Amniotic epithelial cell (primary cell): ENCODE data around the gene LANCL2.
A peak's percentile ranks its signal among the peaks of the same experiment; 100 is the strongest.
"Not testable (repeated sequence)": the region's sequence is repeated elsewhere in the genome, so short reads cannot be mapped to it uniquely, and the experiment has no call there.

Source experiments
- DNase-seq: peaks from one replicate; pipeline ENCODE4 v3.0.0-alpha.2; 2010; ENCODE audit warnings: low read depth

LANCL2 gene, protein sequence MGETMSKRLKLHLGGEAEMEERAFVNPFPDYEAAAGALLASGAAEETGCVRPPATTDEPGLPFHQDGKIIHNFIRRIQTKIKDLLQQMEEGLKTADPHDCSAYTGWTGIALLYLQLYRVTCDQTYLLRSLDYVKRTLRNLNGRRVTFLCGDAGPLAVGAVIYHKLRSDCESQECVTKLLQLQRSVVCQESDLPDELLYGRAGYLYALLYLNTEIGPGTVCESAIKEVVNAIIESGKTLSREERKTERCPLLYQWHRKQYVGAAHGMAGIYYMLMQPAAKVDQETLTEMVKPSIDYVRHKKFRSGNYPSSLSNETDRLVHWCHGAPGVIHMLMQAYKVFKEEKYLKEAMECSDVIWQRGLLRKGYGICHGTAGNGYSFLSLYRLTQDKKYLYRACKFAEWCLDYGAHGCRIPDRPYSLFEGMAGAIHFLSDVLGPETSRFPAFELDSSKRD

DNA sequence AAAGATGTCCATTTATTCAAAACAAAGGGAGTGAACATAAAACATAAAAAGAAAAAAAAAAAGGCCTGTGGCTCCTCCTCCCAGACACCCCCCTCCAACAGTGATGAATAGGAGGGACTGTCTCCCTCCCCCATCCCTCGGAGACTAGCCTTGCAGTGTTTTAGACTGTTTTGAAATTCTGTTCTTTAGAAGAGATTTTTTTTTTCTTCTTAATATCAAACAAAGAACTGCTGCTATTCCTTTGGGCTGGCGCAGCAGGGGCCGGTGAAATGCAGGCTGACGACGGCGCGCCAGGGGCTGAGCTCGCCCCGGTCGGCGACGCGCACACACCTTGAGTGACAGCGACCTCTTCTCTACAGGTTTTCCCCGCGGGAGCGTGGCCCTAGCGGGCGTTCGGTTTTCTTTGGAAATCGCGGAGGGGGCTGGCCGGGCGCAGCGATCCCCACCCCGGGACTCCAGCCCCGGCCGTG, at the start of gene LANCL2:
LANCL2 (plus strand) TSS at position 133 of the 470 bp plus-strand sequence. CDS start 689 bp downstream, outside the sequence.
- DNase-seq, result peak; percentile 33

DNA sequence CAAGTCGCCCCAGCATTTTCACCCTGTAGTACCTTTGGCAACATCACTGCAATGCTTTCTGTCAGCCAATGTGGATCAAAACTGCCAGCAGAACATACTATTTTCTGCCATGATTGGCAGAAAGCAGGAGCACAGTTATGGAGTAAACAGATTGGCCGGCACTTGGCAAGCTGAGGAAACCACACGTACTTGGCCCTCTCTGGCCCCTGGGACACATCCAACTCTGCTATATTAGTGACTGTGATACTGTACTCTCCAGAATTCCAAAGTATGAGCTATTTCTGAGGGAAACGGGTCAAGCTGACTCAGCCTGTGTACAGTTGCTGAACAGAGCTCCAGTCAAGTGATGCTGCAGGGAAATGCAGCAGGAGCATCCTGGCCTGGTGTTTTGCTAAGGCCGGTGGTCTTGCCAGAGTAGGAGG, 39.8 kb upstream of the LANCL2 start:
- peak; percentile 96 for DNase-seq

DNA sequence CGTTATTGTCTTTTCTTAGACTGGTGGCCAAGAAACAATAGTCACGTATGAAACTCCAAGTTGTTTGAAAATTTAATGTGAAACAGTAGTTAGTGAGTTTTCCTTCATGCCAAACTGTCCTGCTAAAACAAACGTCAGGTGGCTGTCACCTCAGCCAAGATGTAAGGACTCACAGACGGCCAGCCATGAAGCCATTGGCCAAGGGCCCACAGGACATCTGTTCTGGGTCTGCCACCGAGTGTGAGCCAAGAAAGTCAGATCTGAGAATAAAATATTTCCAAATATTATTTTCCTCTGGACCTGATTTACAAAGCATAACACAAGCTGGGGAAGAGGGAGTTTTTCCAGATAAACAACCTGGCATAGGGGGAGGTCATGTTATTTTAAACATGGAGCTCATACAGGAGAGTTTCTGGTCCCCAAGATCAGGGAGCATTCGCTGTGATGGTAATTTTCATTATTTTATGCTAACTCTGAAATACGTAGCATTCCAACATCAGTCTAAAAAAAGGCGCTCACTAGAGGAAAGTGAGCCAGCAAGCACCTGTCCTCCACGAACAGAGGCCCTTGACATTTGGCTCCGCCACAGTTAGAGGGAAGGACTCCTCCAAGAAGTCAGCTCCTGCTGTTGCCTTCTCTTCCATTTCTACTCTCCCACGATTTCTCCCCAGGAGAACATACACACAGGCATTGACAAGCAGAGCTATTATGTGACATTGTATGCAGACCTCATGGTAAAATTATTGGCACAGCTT, 38.9 kb upstream of the LANCL2 start:
- no peak for DNase-seq

DNA sequence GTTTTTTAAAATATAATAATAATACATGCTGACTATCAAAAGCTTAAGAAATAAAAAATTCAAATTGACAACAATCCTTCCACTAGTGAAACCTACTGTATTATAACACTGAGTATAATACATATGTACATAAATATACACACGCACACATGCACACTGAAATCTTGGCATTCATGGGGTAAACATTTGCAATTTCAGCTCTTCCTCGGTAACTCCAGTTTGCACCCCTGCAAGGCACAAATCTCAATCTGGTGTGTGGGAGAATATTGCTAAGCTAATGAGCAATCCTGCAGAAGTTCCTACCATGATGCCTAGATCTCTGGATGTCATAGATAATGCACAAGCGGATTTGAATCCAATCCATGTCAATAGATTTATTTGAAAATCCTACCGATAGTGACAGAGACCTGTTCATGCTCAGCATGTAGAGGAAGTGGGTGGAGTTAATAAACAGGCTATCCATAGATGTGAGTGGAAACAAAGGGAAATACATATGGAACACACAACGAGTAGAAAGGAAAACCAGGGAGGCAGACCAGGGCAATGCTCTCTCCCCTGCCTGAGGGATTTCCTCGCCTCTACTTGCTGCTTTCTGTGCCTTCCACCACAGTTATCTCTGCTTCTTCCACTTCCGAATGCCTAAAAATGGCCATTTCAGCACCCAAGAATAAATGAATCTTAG, 38.1 kb upstream of the LANCL2 start:
- no peak for DNase-seq

DNA sequence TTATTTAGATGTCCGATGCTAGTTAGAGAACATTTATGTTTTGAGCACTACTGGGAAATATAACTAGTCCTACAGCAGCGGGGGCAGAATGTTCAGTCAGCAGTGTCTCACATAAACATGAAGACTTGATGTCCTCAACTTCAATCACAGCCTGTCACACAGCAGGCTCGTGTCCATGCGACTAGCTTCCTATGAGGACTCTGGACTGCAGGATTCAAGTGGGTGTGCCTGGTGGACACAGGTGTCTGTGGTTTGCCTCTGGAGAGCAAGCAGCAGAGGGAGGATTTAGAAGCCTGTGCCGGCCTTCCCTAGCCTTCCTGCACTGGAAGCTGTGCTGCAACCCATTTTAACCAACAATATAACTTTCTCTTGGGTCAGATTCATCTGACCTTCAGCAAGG, 30.0 kb upstream of the LANCL2 start:
- no peak for DNase-seq

DNA sequence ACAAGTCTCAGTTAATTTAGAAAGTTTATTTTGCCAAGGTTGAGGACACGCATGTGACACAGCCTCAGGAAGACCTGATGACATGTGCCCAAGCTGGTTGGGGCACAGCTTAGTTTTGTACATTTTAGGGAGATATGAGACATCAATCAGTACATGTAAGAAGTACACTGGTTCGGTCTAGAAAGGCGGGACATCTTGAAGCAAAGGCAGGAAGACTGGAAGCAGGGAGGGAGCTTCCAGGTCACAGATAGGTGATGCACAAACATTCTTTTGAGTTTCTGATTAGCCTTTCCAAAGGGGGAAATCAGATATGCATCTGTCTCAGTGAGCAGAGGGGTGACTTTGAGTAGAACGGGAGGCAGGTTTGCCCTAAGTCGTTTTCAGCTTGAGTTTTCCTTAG, 29.4 kb upstream of the LANCL2 start:
- no peak for DNase-seq

DNA sequence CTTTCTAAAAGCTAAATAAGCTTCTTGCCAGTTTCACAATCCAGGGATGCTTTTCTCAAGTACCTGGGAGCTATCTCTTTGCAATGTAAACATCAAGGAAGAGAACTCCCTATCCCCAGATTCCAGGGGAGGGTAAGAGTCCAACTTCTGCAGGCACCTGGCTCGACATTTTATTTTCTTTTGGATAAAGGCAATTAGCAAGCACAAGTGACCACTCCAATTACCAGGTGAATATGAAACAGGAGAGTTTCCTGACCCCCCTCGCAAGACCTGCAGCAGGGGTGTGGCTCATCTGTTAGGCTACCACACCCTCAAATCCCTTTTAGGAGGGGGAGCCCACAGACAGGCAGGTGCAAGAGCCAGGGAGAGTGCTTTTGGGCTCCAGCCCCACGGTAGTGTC, 28.6 kb upstream of the LANCL2 start:
- DNase-seq, result no peak

DNA sequence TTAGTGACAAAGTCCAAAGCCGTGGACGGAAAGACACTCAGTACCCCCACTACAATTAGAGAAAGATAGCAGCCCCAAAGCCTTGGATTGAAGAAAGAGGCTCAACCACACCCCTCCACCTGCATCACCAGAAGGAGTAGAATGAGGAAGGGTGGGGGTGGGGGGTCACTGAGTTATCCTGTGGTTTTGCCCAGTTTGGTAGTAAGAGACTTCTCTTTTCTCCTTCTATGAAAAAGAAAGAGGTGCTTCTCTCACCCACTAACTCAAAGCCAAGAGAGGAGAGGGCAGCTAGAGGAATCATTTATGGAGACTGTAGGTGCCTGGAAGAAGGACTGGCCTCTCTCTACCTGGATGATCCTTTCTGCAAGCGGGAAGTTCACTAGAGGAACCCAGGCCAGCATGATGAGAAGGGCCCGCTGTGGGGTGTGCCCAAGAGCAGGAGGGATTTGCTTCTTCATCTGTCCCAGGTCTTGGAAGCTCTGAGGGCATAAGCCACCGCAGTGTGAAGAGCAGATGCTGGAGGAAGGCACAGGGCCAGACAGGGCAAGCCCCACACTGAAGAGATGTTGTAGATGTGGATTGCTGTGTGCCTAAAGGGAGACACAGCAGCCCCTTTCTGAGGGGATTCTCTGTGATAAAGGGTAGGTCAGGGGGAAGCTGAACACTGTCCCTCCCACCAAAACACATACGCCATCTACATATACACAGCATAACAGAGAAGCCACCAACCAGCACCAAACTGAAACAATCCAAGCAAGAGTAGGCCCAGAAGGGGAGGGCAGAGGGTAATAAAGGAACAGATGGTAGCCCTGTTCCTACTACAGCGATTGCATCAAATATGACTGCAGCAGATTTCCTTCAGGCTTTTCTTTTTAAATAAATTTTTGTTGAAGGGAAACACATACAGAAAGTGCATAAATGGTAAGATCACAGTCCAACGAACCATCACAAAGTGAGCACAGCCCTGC, 25.8 kb upstream of the LANCL2 start:
- DNase-seq, result no peak

DNA sequence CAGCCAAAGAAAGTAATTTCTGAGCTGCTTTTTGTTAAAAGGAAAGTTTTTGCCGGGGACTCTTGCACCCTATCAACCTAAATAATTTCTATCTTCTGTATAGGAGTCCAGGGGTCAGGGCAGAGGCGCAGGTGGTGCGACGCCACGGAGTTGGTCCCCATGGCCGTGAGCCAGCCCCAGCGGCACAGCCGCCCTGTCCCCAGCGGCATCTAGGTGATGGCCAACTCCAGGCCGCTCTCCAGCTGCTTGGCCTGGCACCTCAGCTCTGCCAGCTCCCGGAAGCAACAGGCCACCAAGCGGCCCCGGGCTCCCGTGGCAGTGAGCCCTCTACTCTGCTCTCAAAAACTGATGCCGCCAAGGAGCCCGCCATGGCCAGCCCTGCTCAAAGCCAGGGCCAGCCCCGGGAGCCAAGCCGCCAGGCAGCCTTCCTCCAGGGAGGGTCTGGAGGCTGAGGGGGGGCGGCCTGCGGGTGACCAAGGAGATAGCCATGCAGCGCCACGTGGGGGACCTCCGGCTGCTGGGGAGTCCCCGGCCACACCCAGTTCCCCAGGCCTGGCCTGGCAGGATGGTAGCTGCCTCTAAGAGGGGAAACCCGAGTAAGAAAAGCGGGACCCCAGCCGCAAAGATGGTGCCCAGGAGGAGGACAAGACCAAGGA, 22.8 kb upstream of the LANCL2 start:
- DNase-seq, result no peak

DNA sequence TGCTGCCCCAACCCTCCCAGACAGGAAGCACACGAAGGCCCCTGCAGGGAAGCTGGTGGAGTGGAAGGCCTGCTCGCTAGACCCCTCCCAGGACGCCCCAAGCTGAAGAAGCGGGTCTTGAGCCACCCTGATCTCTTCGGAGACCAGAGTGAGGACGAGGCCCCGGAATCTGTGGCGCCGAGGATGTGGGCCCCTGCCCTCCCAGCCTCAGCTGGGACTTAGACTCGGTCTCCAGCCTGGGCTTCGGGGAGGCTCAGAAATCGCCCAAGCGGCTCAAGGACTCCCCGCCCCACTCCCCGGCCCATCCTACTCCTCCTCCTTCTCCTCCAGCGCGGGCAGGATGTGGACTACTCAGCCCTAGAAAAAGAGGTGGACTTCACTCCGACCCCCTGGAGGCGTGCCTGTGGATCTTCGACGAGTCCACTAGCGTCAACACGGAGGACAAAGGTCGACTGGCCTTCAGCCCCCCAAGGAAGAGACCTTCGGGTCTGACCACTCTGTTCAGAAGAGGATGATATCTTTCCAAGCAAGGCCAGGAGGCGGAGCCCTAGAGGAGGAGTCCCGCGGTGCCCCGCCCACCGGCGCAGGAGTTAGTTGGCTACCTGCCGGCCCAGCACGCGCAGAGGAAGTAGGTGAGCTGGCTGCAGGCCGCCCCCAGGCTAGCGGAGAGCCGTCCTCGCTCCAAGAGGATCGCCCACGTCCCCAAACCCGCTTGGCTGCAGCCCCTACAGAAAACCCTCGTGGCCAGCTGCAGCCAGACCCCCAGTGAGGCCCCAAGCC, 21.9 kb upstream of the LANCL2 start:
- DNase-seq, result no peak

DNA sequence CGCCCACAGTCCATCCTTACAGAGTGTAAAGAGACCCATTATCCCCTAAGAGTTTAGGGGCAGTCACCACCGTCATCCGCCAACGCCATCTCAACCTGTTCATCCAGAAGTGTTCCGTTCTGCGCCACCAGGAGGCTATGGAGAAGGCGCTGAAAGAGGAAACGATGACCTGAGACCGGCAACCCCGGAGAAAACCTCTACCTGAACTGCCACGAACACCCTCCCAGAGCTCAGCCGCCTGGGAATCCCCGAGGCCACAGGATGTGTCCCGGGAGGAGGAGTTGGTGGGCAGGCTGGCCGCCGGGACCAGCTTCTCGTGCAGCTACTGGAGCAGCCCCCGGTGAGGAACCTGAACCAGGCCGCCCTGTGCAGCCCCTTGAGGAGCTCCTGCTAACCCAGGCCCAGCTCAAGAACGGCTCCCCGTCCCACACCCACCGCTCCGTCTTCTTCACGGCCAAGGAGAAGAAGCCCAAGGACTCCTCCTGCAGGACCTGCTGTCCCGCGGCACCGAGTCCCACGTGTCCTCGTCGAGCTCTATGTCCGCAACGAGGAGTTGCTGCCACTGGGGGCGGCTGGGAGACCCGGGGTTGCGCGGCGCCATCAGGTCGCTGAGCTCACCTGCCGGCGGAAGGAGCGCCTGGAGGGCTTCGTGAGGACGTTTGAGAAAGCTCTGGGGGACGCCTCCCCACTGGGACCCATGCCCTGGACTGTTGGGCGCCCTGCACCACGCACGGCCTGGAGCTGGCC, 21.1 kb upstream of the LANCL2 start:
- DNase-seq, result no peak

DNA sequence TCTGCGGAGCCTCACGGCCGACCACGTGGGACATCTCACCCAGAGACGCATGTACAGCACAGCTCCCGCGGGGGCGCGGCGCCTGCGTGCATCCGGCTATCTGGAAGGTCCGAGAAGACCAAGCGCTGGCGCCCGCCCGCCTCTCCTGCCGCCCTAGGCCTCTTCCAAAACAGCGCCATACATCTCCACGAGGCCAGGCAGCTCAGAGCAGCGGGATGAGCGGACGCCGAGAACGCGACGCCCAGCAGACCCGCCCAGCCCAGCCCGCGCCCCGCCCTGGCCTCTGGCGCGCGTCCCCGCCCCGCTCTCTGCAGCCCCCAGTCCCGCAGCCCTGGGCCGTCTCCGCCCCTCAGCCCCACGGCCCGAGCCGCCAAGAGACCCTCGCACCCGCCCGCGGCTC, 20.3 kb upstream of the LANCL2 start:
- no peak for DNase-seq

DNA sequence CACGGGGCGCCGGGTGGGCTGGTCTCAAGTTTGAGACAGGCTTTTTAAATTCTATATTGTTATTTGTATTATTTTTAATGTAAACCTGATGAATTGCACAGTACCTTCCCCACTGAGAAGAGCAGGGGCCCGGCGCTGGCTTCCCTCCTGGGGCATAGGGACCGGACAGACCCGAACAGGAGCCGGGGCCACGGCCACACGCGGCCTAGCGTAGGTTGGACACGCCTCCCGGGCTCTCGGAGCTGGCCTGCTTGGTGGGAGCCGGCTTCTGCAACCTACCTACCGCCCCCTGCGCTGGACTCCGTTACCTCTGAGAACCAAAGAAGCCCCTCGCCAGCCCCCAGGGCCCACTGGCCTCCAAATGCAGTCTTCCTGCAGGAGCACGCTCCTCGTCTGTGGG, 19.8 kb upstream of the LANCL2 start:
- DNase-seq, result no peak

DNA sequence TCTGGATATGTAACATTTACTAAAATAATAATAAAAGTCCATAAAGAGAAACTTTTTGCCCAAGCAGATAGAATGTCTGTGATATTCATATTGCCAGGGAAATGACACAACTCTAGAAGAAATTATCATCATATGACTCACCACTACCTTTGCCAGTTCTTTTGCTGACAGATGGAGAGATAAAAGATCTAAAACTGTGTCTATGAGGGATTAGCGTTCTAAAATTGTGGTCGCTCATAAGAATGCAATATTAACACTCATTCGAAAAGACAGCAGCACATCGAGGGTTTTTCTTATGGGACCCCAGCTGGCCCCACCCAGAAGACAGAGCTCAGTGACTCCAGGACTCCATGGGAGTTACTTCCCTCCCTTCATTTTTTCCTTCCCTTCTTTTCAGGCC, 16.6 kb upstream of the LANCL2 start:
- peak; percentile 66 for DNase-seq

DNA sequence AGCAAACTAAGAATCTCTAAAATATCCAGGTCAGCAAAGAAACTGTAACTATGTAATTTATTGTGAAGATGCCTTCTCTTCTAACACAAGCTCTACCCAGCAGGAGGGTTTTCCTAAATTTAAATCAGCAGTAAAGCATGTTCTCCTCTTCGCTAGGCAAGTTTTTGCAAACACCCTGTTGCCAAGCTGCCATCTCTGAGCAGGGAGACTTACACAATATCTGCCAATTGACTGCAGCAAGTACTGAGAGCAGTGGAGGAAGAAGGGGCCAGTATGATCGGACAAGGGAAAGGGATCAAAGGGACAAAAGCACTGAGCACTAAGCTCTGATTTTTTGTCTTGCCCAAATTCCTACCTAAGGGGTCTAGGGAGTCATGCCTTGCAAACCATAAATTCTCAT, 16.0 kb upstream of the LANCL2 start:
- DNase-seq, result no peak

DNA sequence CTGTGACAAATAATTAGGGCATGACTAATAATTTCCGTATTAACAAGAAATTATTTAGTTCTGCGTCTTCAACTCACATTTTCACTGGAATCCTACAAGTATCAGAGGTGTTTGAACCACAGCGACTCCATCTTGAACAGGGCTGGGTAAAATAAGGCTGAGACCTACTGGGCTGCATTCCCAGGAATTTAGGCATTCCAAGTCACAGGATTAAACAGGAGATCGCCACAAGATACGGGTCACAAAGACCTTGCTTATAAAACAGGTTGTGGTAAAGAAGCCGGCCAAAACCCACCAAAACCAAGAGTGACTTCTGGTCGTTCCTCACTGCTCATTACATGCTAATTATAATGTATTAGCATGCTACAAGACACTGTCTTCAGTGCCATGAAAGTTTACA, 14.9 kb upstream of the LANCL2 start:
- DNase-seq, result no peak

DNA sequence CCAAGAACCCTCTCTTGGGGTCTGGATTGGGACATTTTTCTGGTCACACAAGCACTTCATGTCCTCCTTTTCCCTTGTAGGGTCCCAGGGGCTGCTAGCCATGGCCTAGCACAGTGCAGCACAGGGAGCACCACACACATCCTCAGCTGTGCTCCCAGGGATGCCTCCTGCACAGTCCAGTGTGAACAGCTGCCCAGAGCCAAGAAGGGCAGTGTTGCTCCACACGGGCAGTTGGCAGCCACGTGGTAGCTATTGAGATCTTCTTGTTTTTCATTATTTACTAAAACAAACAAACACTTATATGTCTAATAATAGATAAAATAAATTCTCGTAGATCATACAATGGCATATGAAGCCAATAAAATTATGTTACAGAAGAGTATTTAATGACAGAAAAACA, 13.9 kb upstream of the LANCL2 start:
- no peak for DNase-seq

DNA sequence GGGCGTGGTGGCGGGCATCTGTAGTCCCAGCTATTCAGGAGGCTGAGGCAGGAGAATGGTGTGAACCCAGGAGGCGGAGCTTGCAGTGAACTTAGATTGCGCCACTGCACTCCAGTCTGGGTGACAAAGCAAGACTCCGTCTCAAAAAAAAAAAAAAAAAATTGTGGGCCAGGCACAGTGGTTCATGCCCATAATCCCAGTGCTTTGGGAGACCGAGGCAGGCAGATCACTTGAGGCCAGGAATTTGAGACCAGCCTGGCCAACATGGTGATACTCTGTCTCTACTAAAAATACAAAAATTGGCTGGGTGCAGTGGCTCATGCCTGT, 12.2 kb upstream of the LANCL2 start:
- DNase-seq, result not testable (repeated sequence)

DNA sequence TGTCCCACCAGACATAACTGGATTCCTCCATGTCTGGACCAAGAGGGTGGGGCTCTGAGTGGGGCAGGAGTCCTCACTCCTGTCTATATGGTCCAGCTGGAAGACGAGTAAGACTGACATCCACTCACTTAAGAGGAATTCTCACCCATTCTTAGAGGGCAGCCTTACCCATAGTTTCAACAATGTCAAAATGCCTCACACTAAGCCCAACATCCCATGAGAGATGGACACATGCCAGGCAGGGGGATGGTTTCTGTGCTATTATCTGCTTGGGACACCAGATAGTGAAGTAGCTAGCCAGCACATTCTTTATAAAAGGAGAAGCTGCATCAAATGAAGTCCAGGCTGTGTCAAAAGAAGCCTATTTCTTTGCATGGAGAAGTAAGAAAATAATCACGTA, 4.7 kb upstream of the LANCL2 start:
- DNase-seq, result peak; percentile 16

DNA sequence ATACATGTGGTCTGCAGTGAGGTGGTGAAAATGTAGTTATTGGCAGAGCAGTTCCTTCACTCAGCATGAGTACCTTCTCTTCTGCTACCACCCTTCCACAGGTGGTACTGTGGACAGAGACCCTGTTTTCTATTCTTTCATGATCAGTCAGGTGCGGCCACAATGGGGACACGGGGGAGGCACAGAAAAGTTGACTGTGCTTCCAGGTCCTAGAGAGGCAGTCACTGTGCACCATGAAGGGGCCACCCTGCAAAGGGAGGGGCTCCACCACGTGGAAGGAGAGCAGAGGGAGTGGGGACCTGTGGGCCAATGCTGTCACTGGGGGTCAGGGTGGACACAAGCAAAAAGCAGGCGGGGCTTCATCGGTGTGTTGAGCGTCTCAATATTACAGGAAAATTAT, 3.6 kb upstream of the LANCL2 start:
- DNase-seq, result no peak
